SK-N-SH treated with all-trans-retinoic acid at 6 μM for 48 hours (cell line): ENCODE results near the gene ITGA8.
"Not testable (repeated sequence)": the region's sequence is repeated elsewhere in the genome, so short reads cannot be mapped to it uniquely, and the experiment has no call there.

Source experiments
- ATAC-seq: fragments of 200-7000 bp; cut with Tn5 transposase; 3 replicates; pipeline ENCODE4 v1.9.1; 2020; ENCODE audit warnings: mild to moderate bottlenecking, moderate library complexity
- ARNTL ChIP-seq: fragments of 450-650 bp; formaldehyde crosslinking; IDR thresholded peaks from 2 replicates; pipeline ENCODE4 v1.5.0; 2020; ENCODE audit warnings: low read depth, mild to moderate bottlenecking, moderate library complexity, borderline replicate concordance
- CSDC2 ChIP-seq: fragments of 250-450 bp; sonication (Bioruptor Pico); IDR thresholded peaks from 2 replicates; pipeline ENCODE4 v1.5.0; 2020; ENCODE audit warnings: mild to moderate bottlenecking, moderate library complexity
- ESRRG ChIP-seq: fragments of 250-450 bp; sonication (Bioruptor Pico); IDR thresholded peaks from 2 replicates; pipeline ENCODE4 v1.6.1; 2021; ENCODE audit warnings: mild to moderate bottlenecking
- GLIS3 ChIP-seq: fragments of 250-450 bp; sonication (Bioruptor Pico); IDR thresholded peaks from 2 replicates; pipeline ENCODE4 v1.5.0; 2020; ENCODE audit warnings: mild to moderate bottlenecking, moderate library complexity
- ISL1 ChIP-seq: fragments of 250-450 bp; sonication (Bioruptor Pico); IDR thresholded peaks from 2 replicates; pipeline ENCODE4 v2.1.2; 2022; ENCODE audit warnings: mild to moderate bottlenecking, moderate library complexity
- OSR1 ChIP-seq: fragments of 250-450 bp; sonication (Bioruptor Pico); IDR thresholded peaks from 2 replicates; pipeline ENCODE4 v1.8.0; 2022; ENCODE audit warnings: moderate library complexity, mild to moderate bottlenecking, inconsistent platforms
- PPARA ChIP-seq: fragments of 250-450 bp; sonication (Bioruptor Pico); IDR thresholded peaks from 2 replicates; pipeline ENCODE4 v1.5.0; 2020; ENCODE audit warnings: mild to moderate bottlenecking, borderline replicate concordance
- RARB ChIP-seq: fragments of 250-450 bp; sonication (Bioruptor Pico); IDR thresholded peaks from 2 replicates; pipeline ENCODE4 v1.8.0; 2021; ENCODE audit warnings: mild to moderate bottlenecking, moderate library complexity
- SNAI2 ChIP-seq: fragments of 250-450 bp; sonication (Bioruptor Pico); IDR thresholded peaks from 2 replicates; pipeline ENCODE4 v1.5.0; 2020; ENCODE audit warnings: mild to moderate bottlenecking, moderate library complexity
- TCF4 ChIP-seq: fragments of 250-450 bp; sonication (Bioruptor Pico); IDR thresholded peaks from 2 replicates; pipeline ENCODE4 v1.8.0; 2021; ENCODE audit warnings: mild to moderate bottlenecking, moderate library complexity, borderline replicate concordance
- ZFP3 ChIP-seq: fragments of 250-450 bp; sonication (Bioruptor Pico); IDR thresholded peaks from 2 replicates; pipeline ENCODE4 v1.5.0; 2020; ENCODE audit warnings: mild to moderate bottlenecking, moderate library complexity
- ZFP30 ChIP-seq: fragments of 450-650 bp; formaldehyde crosslinking; IDR thresholded peaks from 2 replicates; pipeline ENCODE4 v1.5.0; 2022; ENCODE audit warnings: mild to moderate bottlenecking, moderate library complexity
- ZNF565 ChIP-seq: fragments of 450-650 bp; formaldehyde crosslinking; conservative IDR thresholded peaks from 2 replicates; pipeline ENCODE4 v1.5.0; 2020; ENCODE audit warnings: low read depth, mild to moderate bottlenecking, moderate library complexity
- ZNF70 ChIP-seq: fragments of 450-650 bp; formaldehyde crosslinking; IDR thresholded peaks from 2 replicates; pipeline ENCODE4 v1.5.0; 2020; ENCODE audit warnings: mild to moderate bottlenecking, moderate library complexity
- ZNF8 ChIP-seq: fragments of 450-650 bp; formaldehyde crosslinking; IDR thresholded peaks from 2 replicates; pipeline ENCODE4 v1.5.0; 2020; ENCODE audit warnings: mild to moderate bottlenecking, moderate library complexity
- TF ChIP-seq, protein P1 (sequence below): fragments of 250-450 bp; sonication (Bioruptor Pico); IDR thresholded peaks from 2 replicates; pipeline ENCODE4 v1.8.0; 2020; ENCODE audit warnings: mild to moderate bottlenecking, moderate library complexity, borderline replicate concordance
- TF ChIP-seq, protein P2 (sequence below): fragments of 250-450 bp; sonication (Bioruptor Pico); IDR thresholded peaks from 2 replicates; pipeline ENCODE4 v1.5.1; 2021; ENCODE audit warnings: mild to moderate bottlenecking, moderate library complexity
- TF ChIP-seq, protein P3 (sequence below): fragments of 250-450 bp; sonication (Bioruptor Pico); IDR thresholded peaks from 2 replicates; pipeline ENCODE4 v1.5.1; 2020; ENCODE audit warnings: low read depth, mild to moderate bottlenecking, moderate library complexity
- TF ChIP-seq, protein P4 (sequence below): fragments of 250-450 bp; sonication (Bioruptor Pico); IDR thresholded peaks from 2 replicates; pipeline ENCODE4 v1.8.0; 2021; ENCODE audit warnings: low read depth, mild to moderate bottlenecking, moderate library complexity, borderline replicate concordance
- TF ChIP-seq, protein P5 (sequence below): fragments of 250-450 bp; sonication (Bioruptor Pico); IDR thresholded peaks from 2 replicates; pipeline ENCODE4 v1.5.0; 2020; ENCODE audit warnings: mild to moderate bottlenecking, moderate library complexity

The ITGA8 gene

DNA sequence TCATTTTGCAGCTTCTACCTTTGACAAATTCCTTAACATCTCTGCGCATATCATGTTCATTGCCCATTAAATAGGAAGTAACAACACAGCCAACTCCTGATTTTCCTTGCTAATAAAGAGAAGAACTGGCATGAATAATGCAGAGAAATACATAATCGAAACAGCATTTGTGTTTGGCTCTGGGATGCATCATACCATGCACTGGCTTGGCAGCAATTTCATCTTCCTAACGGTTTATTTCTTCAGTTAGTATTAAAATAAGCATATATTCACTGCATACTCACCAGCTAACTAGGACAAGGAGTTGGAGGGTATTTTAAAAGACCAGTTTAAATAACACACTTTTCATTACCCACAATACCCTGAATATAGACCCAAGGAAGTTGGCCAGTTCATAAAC, 132.5 kb downstream of the ITGA8 start:
- no peak for ATAC-seq
- TF ChIP-seq ZNF565 (no peak), RARB (CRISPR knock-in tag) (no peak), ZFP3 (no peak), ESRRG (CRISPR knock-in tag) (no peak), GLIS3 (CRISPR knock-in tag) (no peak), OSR1 (CRISPR knock-in tag) (no peak), ISL1 (CRISPR knock-in tag) (no peak), SNAI2 (CRISPR knock-in tag) (no peak), ZNF8 (CRISPR knock-in tag) (no peak)
- TF ChIP-seq, protein P1, sequence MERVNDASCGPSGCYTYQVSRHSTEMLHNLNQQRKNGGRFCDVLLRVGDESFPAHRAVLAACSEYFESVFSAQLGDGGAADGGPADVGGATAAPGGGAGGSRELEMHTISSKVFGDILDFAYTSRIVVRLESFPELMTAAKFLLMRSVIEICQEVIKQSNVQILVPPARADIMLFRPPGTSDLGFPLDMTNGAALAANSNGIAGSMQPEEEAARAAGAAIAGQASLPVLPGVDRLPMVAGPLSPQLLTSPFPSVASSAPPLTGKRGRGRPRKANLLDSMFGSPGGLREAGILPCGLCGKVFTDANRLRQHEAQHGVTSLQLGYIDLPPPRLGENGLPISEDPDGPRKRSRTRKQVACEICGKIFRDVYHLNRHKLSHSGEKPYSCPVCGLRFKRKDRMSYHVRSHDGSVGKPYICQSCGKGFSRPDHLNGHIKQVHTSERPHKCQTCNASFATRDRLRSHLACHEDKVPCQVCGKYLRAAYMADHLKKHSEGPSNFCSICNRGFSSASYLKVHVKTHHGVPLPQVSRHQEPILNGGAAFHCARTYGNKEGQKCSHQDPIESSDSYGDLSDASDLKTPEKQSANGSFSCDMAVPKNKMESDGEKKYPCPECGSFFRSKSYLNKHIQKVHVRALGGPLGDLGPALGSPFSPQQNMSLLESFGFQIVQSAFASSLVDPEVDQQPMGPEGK = no peak
- TF ChIP-seq, protein P2, sequence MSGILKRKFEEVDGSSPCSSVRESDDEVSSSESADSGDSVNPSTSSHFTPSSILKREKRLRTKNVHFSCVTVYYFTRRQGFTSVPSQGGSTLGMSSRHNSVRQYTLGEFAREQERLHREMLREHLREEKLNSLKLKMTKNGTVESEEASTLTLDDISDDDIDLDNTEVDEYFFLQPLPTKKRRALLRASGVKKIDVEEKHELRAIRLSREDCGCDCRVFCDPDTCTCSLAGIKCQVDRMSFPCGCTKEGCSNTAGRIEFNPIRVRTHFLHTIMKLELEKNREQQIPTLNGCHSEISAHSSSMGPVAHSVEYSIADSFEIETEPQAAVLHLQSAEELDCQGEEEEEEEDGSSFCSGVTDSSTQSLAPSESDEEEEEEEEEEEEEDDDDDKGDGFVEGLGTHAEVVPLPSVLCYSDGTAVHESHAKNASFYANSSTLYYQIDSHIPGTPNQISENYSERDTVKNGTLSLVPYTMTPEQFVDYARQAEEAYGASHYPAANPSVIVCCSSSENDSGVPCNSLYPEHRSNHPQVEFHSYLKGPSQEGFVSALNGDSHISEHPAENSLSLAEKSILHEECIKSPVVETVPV (CRISPR knock-in tag) = no peak

DNA sequence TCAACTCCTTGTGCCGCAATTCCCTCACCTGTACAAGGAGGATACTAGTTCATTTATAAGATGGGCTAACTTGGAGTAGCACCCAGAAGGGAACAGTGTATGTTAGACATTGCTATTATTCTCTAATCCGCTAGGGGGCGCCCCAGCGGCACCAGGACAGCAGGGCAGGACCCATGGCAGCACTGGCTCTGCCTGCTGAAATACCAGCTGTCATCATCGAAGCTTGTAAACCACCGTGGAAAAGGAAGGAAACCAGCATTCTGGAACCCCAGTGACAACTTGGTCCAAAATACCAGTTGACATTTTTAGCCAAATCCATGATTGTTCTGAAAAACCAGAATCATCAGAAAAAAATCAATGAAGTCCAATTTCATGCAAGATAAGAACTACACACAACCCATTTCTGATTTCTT, 134.4 kb downstream of the ITGA8 start:
- TF ChIP-seq, protein P1 = no peak
- TF ChIP-seq, protein P2 (CRISPR knock-in tag) = no peak
- TF ChIP-seq ZNF8 (CRISPR knock-in tag) (no peak), ISL1 (CRISPR knock-in tag) (no peak), ZFP30 (CRISPR knock-in tag) (no peak), ESRRG (CRISPR knock-in tag) (no peak), ARNTL (CRISPR knock-in tag) (no peak)
- TF ChIP-seq, protein P3, sequence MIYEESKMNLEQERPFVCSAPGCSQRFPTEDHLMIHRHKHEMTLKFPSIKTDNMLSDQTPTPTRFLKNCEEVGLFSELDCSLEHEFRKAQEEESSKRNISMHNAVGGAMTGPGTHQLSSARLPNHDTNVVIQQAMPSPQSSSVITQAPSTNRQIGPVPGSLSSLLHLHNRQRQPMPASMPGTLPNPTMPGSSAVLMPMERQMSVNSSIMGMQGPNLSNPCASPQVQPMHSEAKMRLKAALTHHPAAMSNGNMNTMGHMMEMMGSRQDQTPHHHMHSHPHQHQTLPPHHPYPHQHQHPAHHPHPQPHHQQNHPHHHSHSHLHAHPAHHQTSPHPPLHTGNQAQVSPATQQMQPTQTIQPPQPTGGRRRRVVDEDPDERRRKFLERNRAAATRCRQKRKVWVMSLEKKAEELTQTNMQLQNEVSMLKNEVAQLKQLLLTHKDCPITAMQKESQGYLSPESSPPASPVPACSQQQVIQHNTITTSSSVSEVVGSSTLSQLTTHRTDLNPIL (CRISPR knock-in tag) = no peak
- ATAC-seq = peak; percentile 99

DNA sequence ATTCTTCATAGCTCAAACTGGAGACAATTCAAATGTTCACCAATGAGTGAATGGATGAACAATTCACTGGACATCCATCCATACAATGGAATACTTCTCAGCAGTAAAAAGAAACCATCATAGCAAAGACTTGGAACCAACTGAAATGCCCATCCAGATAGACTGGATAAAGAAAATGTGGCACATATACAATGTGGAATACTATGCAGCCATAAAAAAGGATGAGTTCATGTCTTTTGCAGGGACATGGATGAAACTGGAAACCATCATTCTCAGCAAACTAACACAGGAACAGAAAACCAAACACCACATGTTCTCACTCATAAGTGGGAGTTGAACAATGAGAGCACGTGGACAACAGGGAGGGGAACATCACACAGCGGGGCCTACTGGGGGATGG, 136.8 kb downstream of the ITGA8 start:
- ATAC-seq = not testable (repeated sequence)

DNA sequence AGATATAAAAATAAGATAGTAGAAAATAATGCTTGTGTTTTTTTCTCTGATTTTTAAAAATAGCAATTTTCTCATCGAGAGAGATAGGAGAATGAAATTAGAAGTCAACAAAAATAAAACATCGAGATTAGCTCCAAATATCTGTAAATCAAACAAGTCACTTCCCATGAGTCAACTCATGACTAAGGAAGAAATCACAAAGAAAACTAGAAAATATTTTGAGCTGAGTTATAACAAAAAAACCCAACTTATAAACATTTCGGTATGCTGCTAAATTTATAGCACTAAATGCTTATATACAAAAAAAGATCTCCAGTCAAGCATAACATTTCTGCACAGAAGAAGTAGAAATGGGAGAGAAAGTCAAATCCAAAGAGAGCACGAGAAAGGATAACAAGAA, 140.1 kb downstream of the ITGA8 start:
- no peak for ATAC-seq
- no peak for TF ChIP-seq ZNF565
- TF ChIP-seq, protein P1 = no peak
- TF ChIP-seq SNAI2 (CRISPR knock-in tag) = no peak
- no peak for TF ChIP-seq ZNF70 (CRISPR knock-in tag)
- no peak for TF ChIP-seq PPARA
- TF ChIP-seq, protein P4, sequence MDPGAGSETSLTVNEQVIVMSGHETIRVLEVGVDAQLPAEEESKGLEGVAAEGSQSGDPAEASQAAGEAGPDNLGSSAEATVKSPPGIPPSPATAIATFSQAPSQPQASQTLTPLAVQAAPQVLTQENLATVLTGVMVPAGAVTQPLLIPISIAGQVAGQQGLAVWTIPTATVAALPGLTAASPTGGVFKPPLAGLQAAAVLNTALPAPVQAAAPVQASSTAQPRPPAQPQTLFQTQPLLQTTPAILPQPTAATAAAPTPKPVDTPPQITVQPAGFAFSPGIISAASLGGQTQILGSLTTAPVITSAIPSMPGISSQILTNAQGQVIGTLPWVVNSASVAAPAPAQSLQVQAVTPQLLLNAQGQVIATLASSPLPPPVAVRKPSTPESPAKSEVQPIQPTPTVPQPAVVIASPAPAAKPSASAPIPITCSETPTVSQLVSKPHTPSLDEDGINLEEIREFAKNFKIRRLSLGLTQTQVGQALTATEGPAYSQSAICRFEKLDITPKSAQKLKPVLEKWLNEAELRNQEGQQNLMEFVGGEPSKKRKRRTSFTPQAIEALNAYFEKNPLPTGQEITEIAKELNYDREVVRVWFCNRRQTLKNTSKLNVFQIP = no peak
- TF ChIP-seq ZFP30 (CRISPR knock-in tag) = no peak
- TF ChIP-seq TCF4 = no peak
- TF ChIP-seq GLIS3 (CRISPR knock-in tag) = no peak
- TF ChIP-seq OSR1 (CRISPR knock-in tag) = no peak
- no peak for TF ChIP-seq ZNF8 (CRISPR knock-in tag)
- TF ChIP-seq ISL1 (CRISPR knock-in tag) = no peak
- no peak for TF ChIP-seq CSDC2 (CRISPR knock-in tag)
- TF ChIP-seq, protein P5, sequence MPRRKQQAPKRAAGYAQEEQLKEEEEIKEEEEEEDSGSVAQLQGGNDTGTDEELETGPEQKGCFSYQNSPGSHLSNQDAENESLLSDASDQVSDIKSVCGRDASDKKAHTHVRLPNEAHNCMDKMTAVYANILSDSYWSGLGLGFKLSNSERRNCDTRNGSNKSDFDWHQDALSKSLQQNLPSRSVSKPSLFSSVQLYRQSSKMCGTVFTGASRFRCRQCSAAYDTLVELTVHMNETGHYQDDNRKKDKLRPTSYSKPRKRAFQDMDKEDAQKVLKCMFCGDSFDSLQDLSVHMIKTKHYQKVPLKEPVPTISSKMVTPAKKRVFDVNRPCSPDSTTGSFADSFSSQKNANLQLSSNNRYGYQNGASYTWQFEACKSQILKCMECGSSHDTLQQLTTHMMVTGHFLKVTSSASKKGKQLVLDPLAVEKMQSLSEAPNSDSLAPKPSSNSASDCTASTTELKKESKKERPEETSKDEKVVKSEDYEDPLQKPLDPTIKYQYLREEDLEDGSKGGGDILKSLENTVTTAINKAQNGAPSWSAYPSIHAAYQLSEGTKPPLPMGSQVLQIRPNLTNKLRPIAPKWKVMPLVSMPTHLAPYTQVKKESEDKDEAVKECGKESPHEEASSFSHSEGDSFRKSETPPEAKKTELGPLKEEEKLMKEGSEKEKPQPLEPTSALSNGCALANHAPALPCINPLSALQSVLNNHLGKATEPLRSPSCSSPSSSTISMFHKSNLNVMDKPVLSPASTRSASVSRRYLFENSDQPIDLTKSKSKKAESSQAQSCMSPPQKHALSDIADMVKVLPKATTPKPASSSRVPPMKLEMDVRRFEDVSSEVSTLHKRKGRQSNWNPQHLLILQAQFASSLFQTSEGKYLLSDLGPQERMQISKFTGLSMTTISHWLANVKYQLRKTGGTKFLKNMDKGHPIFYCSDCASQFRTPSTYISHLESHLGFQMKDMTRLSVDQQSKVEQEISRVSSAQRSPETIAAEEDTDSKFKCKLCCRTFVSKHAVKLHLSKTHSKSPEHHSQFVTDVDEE (CRISPR knock-in tag) = no peak
